ENCODE measurements around the gene IL26.

The IL26 gene, protein sequence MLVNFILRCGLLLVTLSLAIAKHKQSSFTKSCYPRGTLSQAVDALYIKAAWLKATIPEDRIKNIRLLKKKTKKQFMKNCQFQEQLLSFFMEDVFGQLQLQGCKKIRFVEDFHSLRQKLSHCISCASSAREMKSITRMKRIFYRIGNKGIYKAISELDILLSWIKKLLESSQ

DNA sequence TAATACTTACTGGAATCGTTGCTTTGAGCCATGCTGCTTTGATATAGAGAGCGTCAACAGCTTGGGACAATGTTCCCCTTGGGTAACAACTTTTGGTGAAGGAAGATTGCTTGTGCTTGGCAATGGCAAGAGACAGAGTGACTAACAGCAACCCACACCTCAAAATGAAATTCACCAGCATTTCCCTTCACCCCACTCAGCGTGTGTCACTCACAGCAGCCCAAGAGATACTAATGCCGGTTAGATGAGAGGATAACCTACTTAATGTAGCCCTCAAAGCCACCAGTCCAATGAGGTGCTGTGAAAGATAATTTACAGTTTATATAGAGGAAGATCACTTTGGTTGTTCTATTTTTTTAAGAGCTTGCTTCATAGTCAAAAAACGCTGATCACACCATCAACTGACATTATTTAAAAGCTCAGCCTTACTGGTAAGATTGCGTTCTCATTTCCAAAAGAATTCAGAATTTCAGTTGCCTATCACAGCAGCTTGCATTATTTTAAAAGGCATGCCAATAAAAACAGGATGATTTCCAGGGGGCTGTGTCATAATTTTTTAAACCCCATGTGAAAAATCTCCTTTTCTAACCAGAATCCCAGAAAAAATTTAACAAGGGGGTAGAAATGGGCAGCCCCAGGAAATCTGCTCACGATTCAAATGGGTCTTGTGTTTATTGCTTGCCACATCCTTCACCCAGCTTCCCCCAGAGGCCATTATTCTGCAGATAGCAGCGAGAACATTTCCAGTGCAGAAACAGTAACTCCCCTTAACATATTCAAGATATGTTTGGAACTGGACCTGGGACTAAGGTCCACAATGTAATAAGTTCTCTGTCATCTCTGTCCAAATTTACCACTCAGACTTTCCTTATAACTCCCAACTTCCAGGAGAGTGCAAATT, at the start of gene IL26:
TSS of gene IL26 (minus strand) at position 235 of the 901 bp plus-strand sequence. CDS start at position 181, 54 bp downstream.
- no peak for DNase-seq

DNA sequence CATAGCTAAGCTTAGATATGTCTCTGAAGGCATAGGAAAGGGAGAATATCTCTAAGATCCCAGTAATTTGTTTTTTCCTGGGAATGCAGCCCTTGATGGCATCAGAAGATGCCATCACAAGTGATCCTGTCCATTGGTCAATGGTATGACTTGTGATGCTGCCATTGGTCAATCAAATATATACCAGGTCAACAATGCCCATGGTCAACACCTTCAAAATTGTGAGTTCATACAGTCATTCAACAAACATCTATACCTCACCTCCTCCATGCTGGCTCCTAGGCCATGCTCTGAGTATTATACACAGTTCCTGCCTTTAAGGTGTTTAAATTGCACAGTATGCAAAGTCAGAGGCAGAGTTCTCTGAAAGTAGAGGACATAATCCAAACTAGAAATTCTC, 47.1 kb upstream of the IL26 start:
- DNase-seq = no peak

DNA sequence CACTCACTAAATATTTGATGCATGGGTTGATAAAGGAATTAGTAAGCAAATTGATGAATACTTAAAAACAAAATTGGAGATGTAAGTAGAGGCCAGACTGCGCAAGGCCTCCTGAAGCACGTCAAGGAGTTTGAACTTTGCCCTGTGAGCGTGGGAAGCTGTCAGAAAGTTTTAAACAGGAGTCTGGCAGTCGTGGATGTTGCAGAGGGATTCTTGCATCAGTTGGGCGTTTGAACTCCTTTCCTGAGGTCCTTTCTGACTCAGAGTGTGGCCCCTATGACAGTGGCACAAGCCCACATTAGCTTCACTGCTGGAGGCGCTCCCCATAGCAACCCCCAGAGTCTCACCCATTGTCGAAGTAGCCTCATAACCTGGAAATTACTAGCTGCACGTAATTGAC, 45.7 kb upstream of the IL26 start:
- DNase-seq = no peak

DNA sequence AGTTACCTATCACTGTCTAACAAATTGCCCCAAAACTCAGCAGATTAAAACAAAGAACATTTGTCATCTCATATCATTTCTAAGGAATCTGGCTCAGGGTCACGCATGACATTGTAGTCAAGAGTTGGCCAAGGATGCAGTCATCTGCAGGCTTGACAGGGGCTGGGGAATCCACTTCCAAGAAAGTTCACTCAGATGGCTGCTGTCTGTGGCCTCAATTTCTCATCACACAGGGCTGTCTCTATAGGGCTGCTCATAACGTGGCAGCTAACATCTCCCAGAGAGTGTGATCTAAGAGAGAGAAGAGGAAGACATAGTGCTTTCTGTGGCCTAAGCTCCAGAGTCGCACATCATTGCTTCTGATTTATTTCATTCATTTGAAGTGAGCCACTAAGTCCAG, 44.7 kb upstream of the IL26 start:
- no peak for DNase-seq

DNA sequence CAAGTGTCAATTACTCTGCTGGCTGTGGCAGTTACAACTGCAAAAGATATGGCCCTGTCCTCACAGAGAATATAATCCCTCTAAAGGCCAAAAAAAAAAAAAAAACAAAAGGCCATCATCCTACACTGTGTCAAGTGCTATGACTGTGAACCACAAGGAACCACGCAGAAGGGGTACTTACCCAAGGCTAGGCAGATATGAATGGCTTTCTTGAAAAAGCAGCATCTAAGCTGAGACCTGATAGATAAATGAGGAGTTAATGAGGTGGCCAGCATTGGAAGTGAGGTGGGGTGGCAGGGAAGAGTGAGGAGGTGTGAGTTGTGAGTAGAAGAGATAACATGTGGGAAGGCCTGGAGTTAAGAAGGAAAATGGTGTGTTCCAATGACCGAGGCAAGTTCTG, 44.2 kb upstream of the IL26 start:
- DNase-seq = no peak

DNA sequence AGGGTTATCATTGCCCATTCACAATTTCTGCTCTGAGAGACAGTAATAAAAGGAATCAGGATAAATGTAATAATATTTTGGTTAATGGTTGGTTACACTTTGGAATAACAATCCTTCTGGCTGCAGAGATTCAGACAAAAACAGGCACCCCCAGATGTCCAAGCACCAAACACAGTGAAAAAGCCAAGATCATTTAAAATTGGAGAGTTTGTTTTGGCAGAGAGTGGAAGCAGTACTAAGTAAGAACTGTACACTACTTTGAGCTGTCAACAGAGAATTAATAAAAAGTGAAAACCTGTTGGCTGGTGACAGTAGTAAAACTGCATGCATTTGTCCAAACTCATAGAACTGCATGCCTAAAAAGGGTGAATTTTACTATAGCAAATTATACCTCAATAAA, 43.4 kb upstream of the IL26 start:
- no peak for DNase-seq

DNA sequence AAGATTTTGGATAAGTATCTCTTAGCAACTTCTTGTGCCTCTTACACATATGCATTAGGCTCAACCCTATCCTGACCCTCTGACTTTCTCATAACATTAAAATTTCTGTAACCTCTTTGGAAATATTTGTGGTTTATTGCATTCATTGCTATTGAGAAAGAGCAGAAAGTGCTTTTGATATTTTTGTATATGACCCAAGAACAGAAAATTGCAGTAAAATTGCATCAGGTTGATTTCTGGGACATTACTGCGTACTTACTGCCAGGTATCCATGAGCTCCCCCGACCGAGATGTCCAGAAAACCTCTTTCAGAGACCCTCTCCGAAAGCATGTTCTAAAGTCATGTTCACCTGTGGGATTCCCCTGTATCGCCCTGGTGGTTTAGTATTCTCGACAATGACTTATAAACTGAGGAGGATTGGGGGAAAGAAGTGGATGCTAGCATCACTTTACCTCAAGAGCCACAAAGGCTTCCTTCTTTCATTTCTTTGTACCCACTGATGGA, 42.3 kb upstream of the IL26 start:
- no peak for DNase-seq

DNA sequence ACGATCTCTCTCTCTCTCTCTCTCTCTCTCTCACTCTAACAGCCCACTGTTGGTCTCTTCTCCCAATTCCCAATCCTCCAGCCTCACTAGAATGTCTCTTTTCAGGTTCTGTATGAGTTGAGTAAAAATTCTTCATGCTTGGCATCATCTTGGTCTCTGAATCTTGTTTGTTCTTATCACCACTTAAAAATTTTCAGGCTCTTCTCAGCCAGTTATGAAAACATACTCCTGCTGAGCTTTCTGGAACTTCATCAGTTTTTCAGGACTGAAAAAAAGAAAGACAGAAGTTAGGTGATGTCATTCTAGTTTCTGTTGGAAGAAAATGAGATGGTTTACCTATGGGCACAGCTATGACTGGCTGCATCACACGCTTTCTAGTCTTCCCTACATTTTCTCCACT, 39.2 kb upstream of the IL26 start:
- DNase-seq = no peak

DNA sequence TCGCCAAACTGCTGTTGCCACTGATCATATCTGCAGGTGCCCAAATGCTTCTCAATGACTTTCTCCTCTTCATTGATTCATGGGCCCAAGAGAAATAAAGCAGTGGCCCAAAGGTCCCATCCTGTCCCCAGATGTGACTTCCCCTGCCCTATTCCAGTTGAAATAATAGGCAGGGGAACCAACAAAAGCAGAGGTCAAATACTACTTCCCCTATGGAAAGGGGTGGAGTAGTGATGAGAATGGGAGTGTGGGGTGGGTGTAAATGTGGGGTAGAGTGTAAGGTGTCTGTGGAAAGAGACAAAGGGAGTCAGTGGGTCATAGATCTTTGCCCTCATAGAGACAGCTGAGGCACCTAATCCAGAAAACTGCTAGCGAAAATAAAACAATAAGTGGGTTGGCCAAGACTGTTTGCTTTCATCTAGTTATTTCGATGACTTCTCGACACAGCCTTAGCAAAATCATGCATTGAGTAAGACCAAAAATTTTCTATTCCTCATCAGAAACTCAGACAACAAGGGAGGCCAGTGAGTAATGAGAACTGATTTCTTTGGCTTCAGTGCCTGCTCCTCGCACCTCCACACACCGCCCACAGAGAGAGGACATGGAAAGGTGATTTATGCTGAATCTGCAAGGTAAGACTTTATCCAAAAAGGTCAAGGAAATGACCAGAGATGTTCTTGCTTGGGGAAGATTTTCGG, 38.7 kb upstream of the IL26 start:
- no peak for DNase-seq

DNA sequence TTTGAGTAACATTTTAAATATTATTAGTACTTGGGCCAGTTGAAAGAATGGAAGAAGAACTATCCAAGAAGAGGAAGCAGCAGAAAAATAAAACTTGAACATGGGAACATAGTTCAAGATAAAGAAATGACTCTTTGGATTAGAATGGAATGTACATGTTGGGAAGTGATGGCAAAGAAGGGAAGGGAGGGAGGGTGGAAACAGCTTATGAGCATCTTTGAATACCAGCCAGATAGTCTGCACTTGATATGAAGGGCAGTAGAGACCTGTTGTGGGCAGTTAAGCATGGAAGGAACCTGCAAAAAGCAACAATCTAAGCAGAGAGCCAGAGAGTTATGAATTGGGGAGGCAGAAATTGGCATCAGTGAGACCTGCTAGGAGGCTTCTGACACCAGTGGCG, 37.8 kb upstream of the IL26 start:
- no peak for DNase-seq

DNA sequence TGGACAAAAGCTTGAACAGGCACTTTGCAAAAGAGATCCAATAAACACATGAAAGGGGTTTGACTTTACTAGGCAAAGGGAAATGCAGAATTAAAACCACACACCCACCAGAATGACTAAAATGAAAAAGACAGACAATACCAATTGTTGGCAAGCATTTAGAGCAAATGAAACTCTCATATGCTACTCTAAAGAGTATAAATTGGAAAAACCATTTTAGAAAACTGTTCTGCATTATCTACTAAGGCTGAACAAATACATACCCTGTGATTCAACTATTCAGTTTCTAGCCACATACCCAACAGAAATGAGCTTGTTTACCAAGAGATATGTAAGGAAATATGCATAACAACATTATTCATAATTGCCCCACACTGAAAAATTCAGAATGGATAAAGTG, 36.3 kb upstream of the IL26 start:
- DNase-seq = no peak

DNA sequence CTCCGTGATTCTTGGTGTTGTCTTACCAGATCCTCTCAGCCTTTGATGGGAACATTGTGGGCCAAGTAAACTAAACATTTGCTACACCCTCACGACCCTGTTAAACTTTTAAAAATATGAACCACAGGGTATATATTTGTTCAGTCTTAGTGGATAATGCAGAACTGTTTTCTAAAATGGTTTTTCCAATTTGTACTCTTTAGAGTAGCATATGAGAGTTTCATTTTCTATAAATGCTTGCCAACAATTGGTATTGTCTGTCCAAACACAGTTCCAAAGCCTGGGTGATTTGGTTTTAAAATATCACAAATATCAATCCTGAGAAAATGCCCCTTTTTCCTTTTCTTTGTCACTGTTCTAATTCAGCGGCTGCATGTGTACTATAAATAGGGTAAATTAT, 34.5 kb upstream of the IL26 start:
- no peak for DNase-seq

DNA sequence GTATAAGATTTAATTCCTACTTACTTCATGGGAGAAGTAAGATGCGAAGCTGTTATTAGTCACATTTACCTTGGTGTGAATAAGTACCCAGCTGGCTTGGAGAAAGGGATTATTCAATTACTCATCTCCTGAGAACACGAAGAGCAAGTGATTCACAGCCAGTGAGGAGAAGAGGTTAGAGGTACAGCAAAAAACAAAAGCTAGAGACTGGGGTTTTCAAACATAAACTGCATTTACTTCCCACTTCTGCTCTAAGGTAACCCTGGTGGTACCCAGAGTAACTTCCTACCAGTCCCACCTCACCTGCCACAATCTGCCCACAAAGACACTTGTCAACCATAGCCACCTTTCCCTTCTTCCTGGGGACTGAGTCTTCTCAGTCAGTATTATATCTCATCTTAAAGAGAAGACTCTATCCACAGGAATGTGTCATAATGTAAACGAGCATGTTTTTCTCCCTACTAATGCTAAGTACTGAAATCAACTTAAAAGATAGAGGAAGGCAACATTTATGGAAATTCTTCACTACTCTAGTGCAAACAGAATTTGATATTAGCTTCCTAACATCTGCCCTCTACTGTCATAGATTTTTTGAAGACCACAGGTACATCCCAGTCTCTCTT, 33.8 kb upstream of the IL26 start:
- no peak for DNase-seq

DNA sequence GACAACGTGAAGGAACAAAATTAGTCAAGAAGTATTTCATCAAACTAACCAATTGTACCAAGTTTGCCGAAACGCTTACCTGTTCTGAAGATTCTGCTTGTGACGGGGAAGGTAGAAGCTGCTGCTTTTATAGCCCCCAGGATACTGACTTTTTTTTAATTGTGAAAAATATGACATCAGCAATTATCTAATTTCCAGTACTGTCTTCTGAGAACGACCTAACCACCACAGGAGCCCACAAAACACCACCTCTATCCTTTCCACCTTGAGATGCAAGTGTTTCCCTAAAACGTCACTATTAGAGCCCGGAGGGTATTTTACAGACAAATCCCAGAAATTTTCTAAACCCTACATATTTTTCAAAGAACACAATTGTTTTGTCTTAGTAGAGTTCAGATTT, 27.9 kb upstream of the IL26 start, which contains the start of gene IL22:
TSS of gene IL22 (minus strand) at position 101 of the 400 bp plus-strand sequence. CDS start 156 bp downstream, outside the sequence.
- no peak for DNase-seq

DNA sequence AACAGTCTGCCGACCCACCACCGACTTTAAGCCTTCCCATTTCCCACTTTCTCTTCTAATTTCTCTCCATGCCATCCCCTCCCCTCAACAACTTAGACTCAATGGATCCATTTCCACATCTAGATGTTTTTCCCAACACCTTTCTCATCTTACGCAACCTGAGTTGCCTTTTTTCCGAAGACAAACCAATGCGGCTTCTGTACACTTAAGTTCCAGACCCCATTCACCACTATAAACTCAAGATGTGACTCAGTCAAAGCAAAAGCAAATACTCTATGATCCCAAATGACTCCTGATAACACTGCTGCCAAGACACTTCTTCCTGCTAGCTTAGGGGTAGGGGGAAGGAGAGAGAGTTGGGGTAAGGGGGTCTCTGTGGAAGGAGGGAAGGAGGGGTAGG, 26.5 kb upstream of the IL26 start:
- DNase-seq = no peak

DNA sequence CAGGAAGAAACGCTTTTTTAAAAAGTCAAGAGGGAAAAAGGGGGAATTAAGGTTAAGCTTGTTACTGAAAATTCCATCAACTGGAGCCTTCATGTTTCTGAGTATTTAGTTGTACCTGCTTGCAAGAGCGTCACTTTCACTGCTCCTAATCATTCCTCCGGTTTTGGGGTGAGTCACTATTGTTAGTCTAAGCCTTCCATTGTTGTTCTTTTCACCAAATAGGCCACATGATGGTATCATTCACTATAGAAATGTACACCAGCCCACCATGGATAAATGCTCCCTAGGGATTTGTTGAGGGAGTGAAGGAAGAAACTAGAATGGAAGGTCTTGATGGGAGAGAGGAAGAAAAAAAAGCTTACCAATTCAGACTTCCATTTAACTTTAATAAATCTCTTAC, 24.8 kb upstream of the IL26 start:
- no peak for DNase-seq

DNA sequence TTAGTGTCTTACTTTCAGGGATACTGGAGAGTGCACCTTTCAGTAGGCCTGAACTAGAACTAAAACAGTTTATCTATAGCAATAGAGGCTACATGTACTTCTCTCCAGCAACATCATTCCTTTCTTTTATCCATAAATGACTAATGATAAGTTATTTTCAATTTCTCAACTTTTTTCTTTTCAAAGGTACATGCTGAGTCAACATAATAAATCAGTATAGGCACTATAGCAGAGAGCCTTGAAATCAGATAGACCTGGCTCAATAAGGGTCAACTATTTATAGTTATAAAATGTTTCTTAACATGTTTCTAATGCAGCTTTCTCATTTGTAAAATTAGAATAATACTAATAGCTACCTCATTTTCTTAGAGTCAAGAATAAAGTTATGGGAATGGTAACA, 22.2 kb upstream of the IL26 start:
- no peak for DNase-seq

DNA sequence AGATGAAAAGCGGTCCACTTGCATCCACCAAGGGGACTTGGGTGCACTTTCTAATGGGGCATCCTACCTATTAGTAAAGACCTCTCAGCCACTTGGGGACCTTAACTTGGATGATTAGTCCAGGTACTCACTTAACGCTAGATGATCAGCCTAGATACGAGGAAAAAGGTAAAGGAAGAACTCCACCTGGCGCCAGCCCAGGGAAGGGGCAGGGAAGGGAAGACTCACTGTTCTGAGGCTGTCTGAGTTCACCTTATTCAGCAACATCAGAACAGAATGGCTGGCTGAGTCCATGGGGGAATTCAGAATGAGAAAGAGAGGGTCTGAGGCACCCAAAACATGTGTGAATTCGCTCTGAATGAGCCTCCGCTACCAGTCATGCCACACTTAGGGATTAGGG, 20.7 kb upstream of the IL26 start:
- no peak for DNase-seq

DNA sequence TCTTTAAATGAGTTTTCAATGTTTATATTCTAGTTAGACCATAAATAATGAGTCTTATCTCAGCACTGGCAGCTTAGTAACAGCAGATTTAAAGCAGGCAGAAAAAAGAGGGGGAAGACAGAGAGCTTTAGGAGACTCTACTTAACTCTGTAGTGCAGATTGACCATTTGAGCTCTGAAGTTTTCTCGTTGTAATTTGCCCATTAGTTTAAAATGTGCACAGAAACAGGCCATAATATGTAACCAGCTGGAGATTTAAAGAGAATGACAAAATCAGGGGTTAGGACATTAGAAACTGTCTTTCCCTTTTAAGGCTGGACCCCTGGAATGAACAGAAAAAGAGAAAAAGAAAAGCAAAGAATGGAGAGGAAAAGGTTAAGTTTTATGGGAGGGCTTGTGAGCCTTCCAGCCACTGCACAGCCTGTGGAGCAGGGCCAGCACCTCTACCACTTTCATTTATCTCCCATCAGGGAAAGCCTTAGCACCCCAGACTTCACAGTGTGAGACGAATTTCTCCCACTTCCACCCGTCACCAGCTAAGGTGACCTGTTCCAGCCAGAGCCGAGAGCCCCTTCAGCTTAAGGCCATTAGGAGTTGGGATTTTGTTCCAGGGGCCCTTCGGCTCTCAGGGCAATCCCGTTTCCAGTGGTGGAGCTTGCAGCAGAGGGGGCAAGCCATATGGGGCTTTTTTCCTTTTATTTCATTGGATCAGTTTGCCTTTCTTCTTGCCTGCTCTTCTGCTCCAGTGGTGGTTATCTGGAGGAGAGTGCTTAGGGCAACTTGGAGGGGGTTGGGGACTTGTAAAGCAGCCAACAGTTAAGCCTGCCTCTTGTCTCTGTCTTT, 19.8 kb upstream of the IL26 start:
- no peak for DNase-seq

DNA sequence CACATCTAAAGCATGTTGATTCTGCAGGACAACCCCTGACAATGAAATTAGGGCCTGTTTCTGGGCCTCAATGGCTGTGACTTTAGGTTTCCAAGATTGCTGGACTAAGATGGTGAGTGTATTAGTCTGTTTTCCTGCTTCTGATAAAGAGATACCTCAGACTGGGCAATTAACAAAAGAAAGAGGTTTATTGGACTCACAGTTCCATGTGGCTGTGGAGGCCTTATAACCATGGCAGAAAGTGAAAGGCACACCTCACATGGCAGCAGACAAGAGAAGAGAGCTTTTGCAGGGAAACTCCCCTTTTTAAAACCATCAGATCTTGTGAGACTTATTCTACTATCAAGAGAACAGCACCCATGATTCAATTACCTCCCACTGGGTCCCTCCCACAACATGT, 17.2 kb upstream of the IL26 start:
- no peak for DNase-seq

DNA sequence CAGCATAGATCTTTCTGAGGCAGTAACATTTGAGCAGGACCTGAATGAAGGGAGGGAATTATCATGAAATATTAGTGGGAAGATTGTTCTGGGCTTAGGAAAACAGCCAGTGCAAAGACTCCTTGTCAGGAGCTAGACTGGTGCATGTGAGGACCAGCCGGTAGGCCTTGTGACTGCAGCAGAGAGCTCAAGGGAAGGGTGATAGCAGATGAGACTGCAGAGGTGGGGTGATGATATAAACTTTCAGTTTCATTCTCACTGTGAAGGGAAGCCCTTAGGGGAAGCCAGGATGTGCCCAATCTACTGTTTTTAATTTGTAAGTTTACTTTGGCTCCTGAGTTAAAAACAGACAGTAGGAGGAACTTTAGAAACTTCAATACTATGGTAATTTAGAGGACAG, 15.4 kb upstream of the IL26 start:
- DNase-seq = no peak

DNA sequence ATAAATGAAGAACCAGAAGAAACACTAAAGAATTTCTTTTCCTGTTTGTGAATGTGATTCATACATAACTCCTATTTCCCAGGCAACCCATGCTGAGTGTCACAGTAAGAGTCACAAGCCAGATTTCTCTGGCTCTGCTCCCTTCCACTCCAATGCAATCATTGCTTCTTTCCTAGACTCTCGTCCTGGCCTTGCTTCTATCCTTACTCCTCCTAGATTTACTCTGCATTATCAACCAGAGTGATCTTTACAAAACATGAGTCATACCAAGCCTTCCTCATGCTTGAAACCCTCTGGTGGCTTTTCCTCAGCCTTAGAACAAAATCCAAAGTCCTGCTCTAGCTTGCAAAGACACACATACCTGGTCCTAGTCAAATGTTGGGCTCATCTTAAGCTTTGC, 14.5 kb upstream of the IL26 start:
- DNase-seq = no peak

Data from DMS79 treated with DMSO at 0.1 percent for 48 hours (cell line).